Vagina (tissue), 2 donors: ENCODE measurements around the gene PPFIBP2. TPM values are rescaled to one million over a fixed set of nuclear protein-coding genes. Genes with fewer than 3 reads are reported as not detected.

Experiments
- DNase-seq, 2 donors: peaks; one replicate each; pipeline ENCODE4 v3.0.0-alpha.2; 2017; ENCODE audit errors: extremely low spot score in 2 of 2
- H3K27ac ChIP-seq: fragments of 200-600 bp; sonication (generic); one replicate; pipeline ENCODE4 v1.5.1; 2019
- H3K27me3 ChIP-seq: fragments of 200-600 bp; sonication (generic); one replicate; pipeline ENCODE4 v1.5.1; 2019
- H3K36me3 ChIP-seq, 2 donors: fragments of 200-600 bp; sonication (generic); one replicate each; pipeline ENCODE4 v1.5.1; 2017 to 2019
- H3K4me1 ChIP-seq: fragments of 200-600 bp; sonication (generic); one replicate; pipeline ENCODE4 v1.5.1; 2019
- H3K4me3 ChIP-seq, 2 donors: fragments of 200-600 bp; sonication (generic); 1 replicate in 1 of 2; 2 replicates in 1 of 2; pipeline ENCODE4 v1.5.1; 2016 to 2019
- H3K9me3 ChIP-seq: fragments of 200-600 bp; sonication (generic); one replicate; pipeline ENCODE4 v1.5.1; 2019
- POLR2A ChIP-seq, 2 donors: fragments of 450-650 bp; IDR thresholded peaks; one replicate each; pipeline ENCODE4 v1.6.1; 2017; ENCODE audit warnings: antibody characterized with exemption in 2 of 2, mild to moderate bottlenecking in 2 of 2, moderate library complexity in 2 of 2
- POLR2AphosphoS5 ChIP-seq, 2 donors: sonication (generic); formaldehyde crosslinking; IDR thresholded peaks; one replicate each; pipeline ENCODE4 v1.9.0; 2017; ENCODE audit warnings: antibody characterized with exemption in 2 of 2, mild to moderate bottlenecking in 2 of 2, low read depth in 1 of 2; ENCODE audit not compliant: insufficient read depth in 1 of 2
- intact Hi-C: fragments of 100-400 bp; cut with DNase I; formaldehyde crosslinking; loops from one replicate; pipeline ENCODE4 v1.15.1; 2023
- total RNA-seq: library from RNA; depleted of rRNA; stranded (reverse); fragments of >200 nt; gene quantifications from one replicate; pipeline ENCODE4 v1.2.3, GENCODE V29; 2016
- TF ChIP-seq, protein P1 (sequence below), 3 experiments: fragments of 450-650 bp in 2 of 3; fragments of 200-600 bp in 1 of 3; sonication (generic) in 1 of 3; IDR thresholded peaks; one replicate each; pipeline ENCODE4 v1.5.1; 2017 to 2019; ENCODE audit warnings: antibody characterized with exemption in 3 of 3, mild to moderate bottlenecking in 2 of 3, moderate library complexity in 2 of 3

The PPFIBP2 gene
- total RNA-seq, 1 donor from 2014 or later: 48.1 TPM

DNA sequence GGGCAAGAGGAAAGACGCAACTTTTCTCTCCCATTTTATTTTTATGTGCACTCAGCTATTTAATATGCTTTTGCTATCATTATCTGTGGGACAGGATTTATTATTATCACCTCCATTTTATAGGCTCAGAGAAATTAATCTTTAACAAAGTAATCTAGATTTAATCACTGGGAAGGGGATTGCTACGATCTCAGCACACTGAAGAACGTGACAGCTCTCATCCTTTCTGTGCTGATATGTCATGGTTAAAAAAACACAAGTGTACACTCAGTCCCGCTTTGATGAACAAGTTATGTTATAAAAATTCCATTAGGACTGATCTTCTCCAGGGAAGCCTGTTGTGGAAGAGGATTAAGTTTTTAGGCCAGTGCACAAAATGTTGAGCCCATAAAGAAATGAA lies 121.9 kb downstream of the PPFIBP2 start:
- DNase-seq: no peak
- Histone ChIP-seq H3K4me3 (no peak overlapping the region), H3K27ac (no peak overlapping the region), H3K36me3 (peaks cover 0 to 60% of the 10 kb centered on the region in 2 donors), H3K27me3 (no peaks in the 10 kb centered on the region), H3K9me3 (no peaks in the 10 kb centered on the region), H3K4me1 (peaks cover 13% of the 10 kb centered on the region)
- intact Hi-C loops: no loop called here
- TF ChIP-seq POLR2AphosphoS5 (IDR thresholded peaks at IDR 0.05; ENCODE audit: insufficient read depth in 1 of 2, low read depth in 1 of 2) (no peak), POLR2A (IDR thresholded peaks at IDR 0.05) (no peak)
- TF ChIP-seq, protein P1, sequence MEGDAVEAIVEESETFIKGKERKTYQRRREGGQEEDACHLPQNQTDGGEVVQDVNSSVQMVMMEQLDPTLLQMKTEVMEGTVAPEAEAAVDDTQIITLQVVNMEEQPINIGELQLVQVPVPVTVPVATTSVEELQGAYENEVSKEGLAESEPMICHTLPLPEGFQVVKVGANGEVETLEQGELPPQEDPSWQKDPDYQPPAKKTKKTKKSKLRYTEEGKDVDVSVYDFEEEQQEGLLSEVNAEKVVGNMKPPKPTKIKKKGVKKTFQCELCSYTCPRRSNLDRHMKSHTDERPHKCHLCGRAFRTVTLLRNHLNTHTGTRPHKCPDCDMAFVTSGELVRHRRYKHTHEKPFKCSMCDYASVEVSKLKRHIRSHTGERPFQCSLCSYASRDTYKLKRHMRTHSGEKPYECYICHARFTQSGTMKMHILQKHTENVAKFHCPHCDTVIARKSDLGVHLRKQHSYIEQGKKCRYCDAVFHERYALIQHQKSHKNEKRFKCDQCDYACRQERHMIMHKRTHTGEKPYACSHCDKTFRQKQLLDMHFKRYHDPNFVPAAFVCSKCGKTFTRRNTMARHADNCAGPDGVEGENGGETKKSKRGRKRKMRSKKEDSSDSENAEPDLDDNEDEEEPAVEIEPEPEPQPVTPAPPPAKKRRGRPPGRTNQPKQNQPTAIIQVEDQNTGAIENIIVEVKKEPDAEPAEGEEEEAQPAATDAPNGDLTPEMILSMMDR (IDR thresholded peaks at IDR 0.05): no peak

DNA sequence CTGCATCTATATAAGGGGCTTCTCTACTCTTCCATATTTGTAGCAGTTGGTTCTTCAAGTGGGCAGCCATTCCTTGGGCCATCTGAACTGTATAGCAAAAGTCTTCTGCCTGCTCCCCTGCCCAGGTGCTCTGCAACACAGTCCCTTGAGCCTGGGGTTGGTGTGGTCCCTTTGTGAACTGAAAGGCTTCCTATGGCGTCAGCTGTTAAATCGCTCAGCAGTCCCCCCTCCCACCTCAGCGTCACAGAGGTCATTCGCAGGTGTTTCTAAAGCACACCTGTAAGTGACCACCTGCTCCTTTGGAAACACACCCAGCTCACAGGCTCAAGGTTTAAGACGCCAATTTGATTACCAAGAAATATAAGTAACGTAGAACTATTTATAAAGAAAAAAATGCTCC lies 122.6 kb downstream of the PPFIBP2 start:
- no peaks in the 10 kb centered on the region for H3K27me3 ChIP-seq
- H3K9me3 ChIP-seq: no peaks in the 10 kb centered on the region
- no peak for TF ChIP-seq POLR2A (IDR thresholded peaks at IDR 0.05)
- TF ChIP-seq, protein P1 (IDR thresholded peaks at IDR 0.05): no peak
- no peak for TF ChIP-seq POLR2AphosphoS5 (IDR thresholded peaks at IDR 0.05; ENCODE audit: insufficient read depth in 1 of 2, low read depth in 1 of 2)
- no peak overlapping the region for H3K4me3 ChIP-seq
- peaks cover 0 to 60% of the 10 kb centered on the region in 2 donors for H3K36me3 ChIP-seq
- intact Hi-C loops: no loop called here
- H3K27ac ChIP-seq: peak overlapping the region; percentile 38
- DNase-seq: no peak
- H3K4me1 ChIP-seq: peaks cover 13% of the 10 kb centered on the region

DNA sequence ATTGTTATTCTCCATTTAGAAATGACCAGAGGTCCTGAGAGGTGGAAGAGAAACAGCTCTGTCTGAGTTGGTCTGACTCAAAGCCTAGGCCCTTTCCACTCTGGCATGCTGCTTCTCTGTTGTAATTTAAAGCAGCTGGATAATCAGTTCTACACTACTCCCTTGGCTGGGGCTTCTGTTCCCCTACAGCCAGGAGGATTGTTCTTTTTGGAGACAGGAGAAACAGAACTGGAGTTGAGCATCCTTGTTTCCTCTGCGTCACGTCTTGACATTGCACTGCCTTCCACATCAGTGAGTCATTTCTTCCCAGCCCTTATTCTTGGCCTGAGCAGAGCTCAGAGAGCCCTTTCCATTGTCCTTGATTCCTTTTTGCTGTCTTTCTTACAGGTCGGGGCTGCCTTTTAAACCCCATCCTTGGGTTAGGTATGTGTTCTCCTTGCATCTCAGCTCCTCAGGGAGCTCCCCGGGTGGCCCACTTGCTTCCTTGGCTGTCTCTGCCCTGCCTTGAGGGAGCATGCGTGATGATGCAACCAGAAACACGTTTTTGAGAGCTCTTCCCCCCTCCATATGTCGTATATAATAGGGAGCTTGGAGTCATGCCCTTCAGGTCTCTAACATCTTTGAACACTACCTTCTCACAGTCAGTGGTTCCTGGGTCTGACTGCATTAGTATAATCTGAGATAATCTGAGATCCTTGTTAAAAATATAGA lies 123.8 kb downstream of the PPFIBP2 start:
- H3K4me1 ChIP-seq: peaks cover 13% of the 10 kb centered on the region
- peak overlapping the region; percentile 38 for H3K27ac ChIP-seq
- H3K4me3 ChIP-seq: no peak overlapping the region
- intact Hi-C loops: no loop called here
- H3K36me3 ChIP-seq: peaks cover 0 to 61% of the 10 kb centered on the region in 2 donors
- H3K9me3 ChIP-seq: no peaks in the 10 kb centered on the region
- no peak for TF ChIP-seq POLR2AphosphoS5 (IDR thresholded peaks at IDR 0.05; ENCODE audit: insufficient read depth in 1 of 2, low read depth in 1 of 2)
- TF ChIP-seq, protein P1 (IDR thresholded peaks at IDR 0.05): no peak
- TF ChIP-seq POLR2A (IDR thresholded peaks at IDR 0.05): no peak
- H3K27me3 ChIP-seq: no peaks in the 10 kb centered on the region
- peak in 1 of 2 donors; percentile 95 for DNase-seq

DNA sequence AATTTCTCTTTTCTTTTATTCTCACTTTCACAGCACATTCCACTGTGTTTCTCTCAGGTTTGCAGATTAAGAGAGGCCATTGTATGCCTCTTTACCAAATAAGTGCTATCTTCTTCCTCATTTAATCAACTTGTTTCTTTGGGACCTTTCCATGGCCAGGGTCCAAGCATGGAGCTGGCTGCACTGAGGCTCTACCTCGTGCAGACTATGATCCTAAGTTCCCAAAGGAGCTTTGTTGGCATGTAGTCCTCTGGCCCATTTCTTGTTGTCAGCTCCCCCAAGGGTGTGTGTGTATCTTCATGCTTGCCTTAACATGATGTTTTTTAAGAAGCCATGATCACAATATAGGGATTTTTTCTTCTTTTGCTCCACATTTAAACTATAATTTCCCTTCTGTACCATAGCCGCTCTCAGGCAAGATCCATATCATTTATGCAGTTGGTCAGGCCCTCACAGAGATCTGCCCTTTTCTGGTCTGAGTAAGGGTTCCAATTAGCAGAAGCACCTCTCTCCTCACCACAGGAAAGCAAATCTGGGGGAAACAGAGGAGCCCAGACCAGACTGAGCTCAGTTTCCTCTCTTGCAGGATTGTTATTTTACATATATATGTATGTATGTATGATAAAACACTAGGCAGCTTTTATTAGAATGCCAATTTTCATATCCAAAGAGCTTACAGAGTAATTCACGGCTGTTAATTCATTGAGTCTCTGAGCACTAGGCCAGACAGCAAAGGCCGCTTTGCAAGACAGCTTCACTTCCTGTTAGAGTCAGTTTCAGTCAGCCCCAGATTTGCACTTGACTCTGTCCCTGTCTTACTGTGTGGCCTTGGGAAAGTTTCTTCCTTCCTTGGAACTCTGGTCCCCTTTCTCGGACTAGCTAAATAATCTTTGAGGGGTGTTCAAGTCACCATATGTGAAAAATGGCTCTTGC lies 125.2 kb downstream of the PPFIBP2 start:
- intact Hi-C loops: no loop called here
- H3K9me3 ChIP-seq: no peaks in the 10 kb centered on the region
- H3K27ac ChIP-seq: no peak overlapping the region
- H3K27me3 ChIP-seq: no peaks in the 10 kb centered on the region
- TF ChIP-seq, protein P1 (IDR thresholded peaks at IDR 0.05): no peak
- no peak for TF ChIP-seq POLR2AphosphoS5 (IDR thresholded peaks at IDR 0.05; ENCODE audit: insufficient read depth in 1 of 2, low read depth in 1 of 2)
- H3K4me3 ChIP-seq: no peak overlapping the region
- no peak for DNase-seq
- peaks cover 0 to 60% of the 10 kb centered on the region in 2 donors for H3K36me3 ChIP-seq
- H3K4me1 ChIP-seq: peaks cover 13% of the 10 kb centered on the region
